Measurements from ENCODE around the gene CORO1A. TPM values are rescaled to one million over a fixed set of nuclear protein-coding genes. Genes with fewer than 3 reads are reported as not detected.

The CORO1A gene
- total and polyA plus RNA-seq, 7 experiments from 2014 or later, result 609 to 1,666 (median 882) TPM

DNA sequence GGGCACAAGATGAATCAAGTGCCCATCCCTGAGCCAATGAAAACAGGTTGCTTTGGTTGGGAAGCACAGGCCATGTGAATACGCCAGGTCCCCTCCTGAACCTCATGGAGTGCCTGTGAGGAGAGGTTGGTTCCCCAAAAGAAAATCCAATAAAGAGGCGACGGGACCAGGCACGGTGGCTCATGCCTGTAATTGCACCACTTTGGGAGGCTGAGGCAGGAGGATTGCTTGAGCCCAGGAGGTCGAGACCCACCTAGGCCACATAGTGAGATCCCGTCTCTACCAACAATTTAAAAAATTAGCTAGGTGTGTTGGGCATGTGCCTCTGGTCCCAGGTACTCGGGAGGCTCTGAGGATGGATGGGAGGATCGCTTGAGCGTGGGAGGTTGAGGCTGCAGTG, 3.5 kb upstream of the CORO1A start:
- ChIA-PET POLR2A (interaction anchor here (0.6 to 1.5 kb wide), 4 partner anchors 65 to 371 kb away, joined by 3 to 8 read pairs (median 4); no protein-coding TSS in a partner anchor), CTCF (interaction anchor here (0.6 to 1.0 kb wide), 4 partner anchors 78 to 482 kb away, joined by 3 to 4 read pairs (median 3); no protein-coding TSS in a partner anchor)
- Mint-ChIP-seq H3K4me3 (no peak overlapping the region), H3K4me1 (peaks cover 8 to 17% (median 14%) of the 10 kb centered on the region in 7 donors), H3K9me3 (no peaks in the 10 kb centered on the region), H3K27me3 (no peaks in the 10 kb centered on the region), H3K27ac (peak overlapping the region in 3 of 9 donors; percentile 5 to 30 (median 22)), H3K36me3 (peaks cover 0 to 11% (median 9%) of the 10 kb centered on the region in 5 donors)
- no peak overlapping the region for H3K27ac ChIP-seq (ENCODE audit: low read depth, low read length)
- intact Hi-C loops (cut with micrococcal nuclease), result no loop called here
- H3K4me1 ChIP-seq (ENCODE audit: control insufficient read depth in 2 of 2, insufficient read depth in 2 of 2, low read length in 2 of 2), result peaks cover 9% of the 10 kb centered on the region in 2 donors
- H3K4me3 ChIP-seq (ENCODE audit: low read length), result no peak overlapping the region
- peaks cover 0 to 10% (median 8%) of the 10 kb centered on the region in 3 experiments for H3K36me3 ChIP-seq (ENCODE audit: control insufficient read depth in 2 of 3, insufficient read depth in 3 of 3, low read length in 3 of 3)
- H3K9me3 ChIP-seq (ENCODE audit: control insufficient read depth in 2 of 3, low read length in 3 of 3), result no peaks in the 10 kb centered on the region
- DNase-seq, result no peak
- H3K27me3 ChIP-seq (ENCODE audit: control insufficient read depth in 2 of 2, insufficient read depth in 2 of 2, low read length in 2 of 2), result no peaks in the 10 kb centered on the region
- no peak for ATAC-seq

GRCh38 chr16:30180741-30181140, 2.7 kb upstream of the CORO1A start:
- H3K27me3 ChIP-seq (ENCODE audit: control insufficient read depth in 2 of 2, insufficient read depth in 2 of 2, low read length in 2 of 2), result no peaks in the 10 kb centered on the region
- no peak overlapping the region for H3K4me3 ChIP-seq (ENCODE audit: low read length)
- ChIA-PET CTCF (interaction anchor here (0.7 to 1.0 kb wide), 2 partner anchors 88 to 482 kb away, joined by 3 read pairs; no protein-coding TSS in a partner anchor), POLR2A (interaction anchor here (0.8 to 7.7 kb wide), 3 partner anchors 64 to 133 kb away, joined by 3 to 116 read pairs (median 4); partner anchors contain the start of gene GDPD3)
- no peak overlapping the region for H3K27ac ChIP-seq (ENCODE audit: low read depth, low read length)
- H3K27me3 Mint-ChIP-seq, result no peaks in the 10 kb centered on the region
- peaks cover 9 to 13% of the 10 kb centered on the region in 2 donors for H3K4me1 ChIP-seq (ENCODE audit: control insufficient read depth in 2 of 2, insufficient read depth in 2 of 2, low read length in 2 of 2)
- DNase-seq (no peak), ATAC-seq (no peak)
- H3K9me3 ChIP-seq (ENCODE audit: control insufficient read depth in 2 of 3, low read length in 3 of 3), result no peaks in the 10 kb centered on the region
- no peaks in the 10 kb centered on the region for H3K9me3 Mint-ChIP-seq
- peaks cover 10 to 19% (median 14%) of the 10 kb centered on the region in 7 donors for H3K4me1 Mint-ChIP-seq
- H3K4me3 Mint-ChIP-seq, result peak overlapping the region in 2 of 10 donors; percentile 37 to 72
- peak overlapping the region in 4 of 9 donors; percentile 25 to 65 (median 47) for H3K27ac Mint-ChIP-seq
- peaks cover 0 to 17% (median 8%) of the 10 kb centered on the region in 3 experiments for H3K36me3 ChIP-seq (ENCODE audit: control insufficient read depth in 2 of 3, insufficient read depth in 3 of 3, low read length in 3 of 3)
- H3K36me3 Mint-ChIP-seq, result peaks cover 0 to 18% (median 10%) of the 10 kb centered on the region in 5 donors
- intact Hi-C loops (cut with micrococcal nuclease), result no loop called here

- peak overlapping the region; percentile 91 to 97 (median 96) for H3K27ac Mint-ChIP-seq
- H3K4me1 ChIP-seq (ENCODE audit: control insufficient read depth in 2 of 2, insufficient read depth in 2 of 2, low read length in 2 of 2), result peaks cover 28 to 36% of the 10 kb centered on the region in 2 donors
- peak; percentile 45 to 91 (median 88) for DNase-seq
- peaks cover 4 to 38% (median 21%) of the 10 kb centered on the region in 5 donors for H3K36me3 Mint-ChIP-seq
- ChIA-PET CTCF (interaction anchor here (0.6 to 1.0 kb wide), 5 partner anchors 41 to 225 kb away, joined by 3 to 4 read pairs (median 3); no protein-coding TSS in a partner anchor), POLR2A (interaction anchor here (0.6 to 7.7 kb wide), 39 partner anchors 8 to 466 kb away, joined by 3 to 216 read pairs (median 4); partner anchors contain the start of genes ALDOA, GDPD3, KIF22 and MAPK3)
- peak overlapping the region; percentile 100 for H3K4me3 ChIP-seq (ENCODE audit: low read length)
- peak overlapping the region; percentile 96 to 99 (median 98) for H3K4me3 Mint-ChIP-seq
- H3K27me3 Mint-ChIP-seq, result no peaks in the 10 kb centered on the region
- no peaks in the 10 kb centered on the region for H3K27me3 ChIP-seq (ENCODE audit: control insufficient read depth in 2 of 2, insufficient read depth in 2 of 2, low read length in 2 of 2)
- H3K4me1 Mint-ChIP-seq, result peaks cover 19 to 36% (median 28%) of the 10 kb centered on the region in 7 donors
- H3K9me3 ChIP-seq (ENCODE audit: control insufficient read depth in 2 of 3, low read length in 3 of 3), result no peaks in the 10 kb centered on the region
- H3K36me3 ChIP-seq (ENCODE audit: control insufficient read depth in 2 of 3, insufficient read depth in 3 of 3, low read length in 3 of 3), result peaks cover 9 to 35% (median 26%) of the 10 kb centered on the region in 3 experiments
- intact Hi-C loops (cut with micrococcal nuclease), result no loop called here
- peak; percentile 65 for ATAC-seq
- peaks cover 0 to 5% (median 0%) of the 10 kb centered on the region in 11 donors for H3K9me3 Mint-ChIP-seq
- peak overlapping the region; percentile 85 for H3K27ac ChIP-seq (ENCODE audit: low read depth, low read length)
Observed at GRCh38 chr16:30184096-30184890, 891 bp downstream of the CORO1A start.

DNA sequence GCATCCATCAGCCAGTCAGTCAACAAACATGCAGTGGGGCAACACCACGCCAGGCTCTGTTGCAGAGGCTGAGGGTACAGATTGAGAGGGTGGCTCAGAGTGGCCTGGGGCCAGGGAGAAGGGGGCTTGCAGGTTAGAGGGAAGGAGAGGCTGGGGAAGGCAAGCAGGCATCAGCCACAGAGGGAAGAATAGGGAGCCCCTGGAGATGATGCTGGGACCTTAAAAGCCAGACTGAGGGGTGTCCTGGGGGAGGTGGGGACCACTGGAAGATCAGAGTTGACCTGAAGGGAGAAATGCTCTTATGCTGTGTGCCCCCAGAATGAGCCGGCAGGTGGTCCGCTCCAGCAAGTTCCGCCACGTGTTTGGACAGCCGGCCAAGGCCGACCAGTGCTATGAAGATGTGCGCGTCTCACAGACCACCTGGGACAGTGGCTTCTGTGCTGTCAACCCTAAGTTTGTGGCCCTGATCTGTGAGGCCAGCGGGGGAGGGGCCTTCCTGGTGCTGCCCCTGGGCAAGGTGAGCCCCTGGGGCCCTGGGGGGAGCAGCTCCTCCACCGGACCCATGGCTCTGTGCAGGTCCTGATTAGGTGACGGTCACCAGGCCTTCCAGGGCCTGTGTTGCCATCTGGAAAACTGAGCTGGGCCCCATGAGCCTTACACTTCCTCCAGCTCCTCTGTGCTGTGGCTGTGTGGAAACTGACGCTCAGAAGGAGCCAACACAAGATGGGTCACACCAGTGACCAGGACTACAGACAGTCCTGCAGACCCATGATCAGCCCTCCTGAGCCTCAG, 1.7 kb downstream of the CORO1A start:
- H3K36me3 ChIP-seq (ENCODE audit: control insufficient read depth in 2 of 3, insufficient read depth in 3 of 3, low read length in 3 of 3), result peaks cover 9 to 35% (median 26%) of the 10 kb centered on the region in 3 experiments
- H3K4me1 ChIP-seq (ENCODE audit: control insufficient read depth in 2 of 2, insufficient read depth in 2 of 2, low read length in 2 of 2), result peaks cover 28 to 36% of the 10 kb centered on the region in 2 donors
- ChIA-PET CTCF (interaction anchor here (1.0 to 2.8 kb wide), 3 partner anchors 65 to 224 kb away, joined by 3 to 16 read pairs (median 4); partner anchors contain the start of gene TBX6), POLR2A (interaction anchor here (0.6 to 7.7 kb wide), 31 partner anchors 9 to 474 kb away, joined by 3 to 216 read pairs (median 4); partner anchors contain the start of genes ALDOA, C16orf54, GDPD3 and KIF22)
- H3K4me3 ChIP-seq (ENCODE audit: low read length), result peak overlapping the region; percentile 100
- intact Hi-C loops (cut with micrococcal nuclease), result no loop called here
- peak in 3 of 9 donors; percentile 14 to 38 (median 14) for DNase-seq
- peak overlapping the region; percentile 85 for H3K27ac ChIP-seq (ENCODE audit: low read depth, low read length)
- no peaks in the 10 kb centered on the region for H3K27me3 ChIP-seq (ENCODE audit: control insufficient read depth in 2 of 2, insufficient read depth in 2 of 2, low read length in 2 of 2)
- H3K36me3 Mint-ChIP-seq, result peaks cover 4 to 38% (median 21%) of the 10 kb centered on the region in 5 donors
- ATAC-seq, result no peak
- H3K4me3 Mint-ChIP-seq, result peak overlapping the region; percentile 96 to 99 (median 98)
- peaks cover 0 to 5% (median 0%) of the 10 kb centered on the region in 11 donors for H3K9me3 Mint-ChIP-seq
- H3K27me3 Mint-ChIP-seq, result no peaks in the 10 kb centered on the region
- peaks cover 19 to 36% (median 28%) of the 10 kb centered on the region in 7 donors for H3K4me1 Mint-ChIP-seq
- peak overlapping the region; percentile 93 to 97 (median 96) for H3K27ac Mint-ChIP-seq
- H3K9me3 ChIP-seq (ENCODE audit: control insufficient read depth in 2 of 3, low read length in 3 of 3), result no peaks in the 10 kb centered on the region

- CTCF ChIA-PET, result interaction anchor here (0.6 to 2.8 kb wide), 5 partner anchors 66 to 153 kb away, joined by 3 to 16 read pairs (median 4); partner anchors contain the start of gene TBX6
- Histone ChIP-seq H3K9me3 (ENCODE audit: control insufficient read depth in 2 of 3, low read length in 3 of 3) (no peaks in the 10 kb centered on the region), H3K36me3 (ENCODE audit: control insufficient read depth in 2 of 3, insufficient read depth in 3 of 3, low read length in 3 of 3) (peaks cover 9 to 35% (median 26%) of the 10 kb centered on the region in 3 experiments), H3K4me1 (ENCODE audit: control insufficient read depth in 2 of 2, insufficient read depth in 2 of 2, low read length in 2 of 2) (peaks cover 28 to 36% of the 10 kb centered on the region in 2 donors), H3K27me3 (ENCODE audit: control insufficient read depth in 2 of 2, insufficient read depth in 2 of 2, low read length in 2 of 2) (no peaks in the 10 kb centered on the region), H3K27ac (ENCODE audit: low read depth, low read length) (peak overlapping the region; percentile 85), H3K4me3 (ENCODE audit: low read length) (peak overlapping the region; percentile 100)
- ATAC-seq, result peak; percentile 66
- POLR2A ChIA-PET, result interaction anchor here (0.6 to 7.7 kb wide), 29 partner anchors 10 to 473 kb away, joined by 3 to 216 read pairs (median 4); partner anchors contain the start of genes ALDOA, C16orf54, DCTPP1 and GDPD3
- H3K36me3 Mint-ChIP-seq, result peaks cover 4 to 38% (median 21%) of the 10 kb centered on the region in 5 donors
- H3K4me3 Mint-ChIP-seq, result peak overlapping the region; percentile 96 to 99 (median 98)
- no peaks in the 10 kb centered on the region for H3K27me3 Mint-ChIP-seq
- peak overlapping the region; percentile 93 to 97 (median 96) for H3K27ac Mint-ChIP-seq
- DNase-seq, result peak; percentile 54 to 91 (median 89)
- intact Hi-C loops (cut with micrococcal nuclease), result no loop called here
- H3K9me3 Mint-ChIP-seq, result peaks cover 0 to 5% (median 0%) of the 10 kb centered on the region in 11 donors
- H3K4me1 Mint-ChIP-seq, result peaks cover 18 to 34% (median 26%) of the 10 kb centered on the region in 7 donors
Observed at GRCh38 chr16:30185683-30186421, 2.5 kb downstream of the CORO1A start.
